Liver (tissue), 9 donors: Measurements from ENCODE around the gene ITIH5. TPM values are rescaled to one million over a fixed set of nuclear protein-coding genes. Genes with fewer than 3 reads are reported as not detected.

Source experiments
- DNase-seq: peaks from one replicate; pipeline ENCODE4 v3.0.0-alpha.2; 2017; ENCODE audit warnings: low spot score
- H3K27ac ChIP-seq, 2 donors: one replicate each; pipeline ENCODE4 v1.7.0; 2013; ENCODE audit warnings: inconsistent platforms in 2 of 2, low read length in 2 of 2, control low read depth in 1 of 2, low read depth in 1 of 2, mild to moderate bottlenecking in 1 of 2
- H3K27me3 ChIP-seq, 4 donors: one replicate each; pipeline versions ENCODE4 v1.6.1 to v1.7.0; 2013; ENCODE audit warnings: low read length in 3 of 4, inconsistent platforms in 1 of 4, mild to moderate bottlenecking in 1 of 4, moderate library complexity in 1 of 4; ENCODE audit not compliant: control insufficient read depth in 4 of 4, insufficient read depth in 4 of 4
- H3K36me3 ChIP-seq, 4 donors: one replicate each; pipeline versions ENCODE4 v1.6.1 to v1.7.0; 2013; ENCODE audit warnings: low read length in 3 of 4, mild to moderate bottlenecking in 3 of 4, low read depth in 1 of 4, moderate library complexity in 1 of 4; ENCODE audit not compliant: control insufficient read depth in 4 of 4, insufficient read depth in 3 of 4
- H3K4me1 ChIP-seq, 4 donors: one replicate each; pipeline versions ENCODE4 v1.6.1 to v1.7.0; 2013; ENCODE audit warnings: low read length in 3 of 4, mild to moderate bottlenecking in 3 of 4, moderate library complexity in 1 of 4; ENCODE audit not compliant: control insufficient read depth in 4 of 4, insufficient read depth in 4 of 4
- H3K4me3 ChIP-seq, 3 donors: one replicate each; pipeline versions ENCODE4 v1.6.1 to v1.7.0; 2013; ENCODE audit warnings: low read length in 3 of 3, control low read depth in 1 of 3, low read depth in 1 of 3, mild to moderate bottlenecking in 1 of 3
- H3K9ac ChIP-seq, 2 donors: one replicate each; pipeline ENCODE4 v1.7.0; 2013; ENCODE audit warnings: low read length in 2 of 2, mild to moderate bottlenecking in 2 of 2, moderate library complexity in 2 of 2, control low read depth in 1 of 2, low read depth in 1 of 2
- H3K9me3 ChIP-seq, 4 donors: one replicate each; pipeline versions ENCODE4 v1.6.1 to v1.7.0; 2013; ENCODE audit warnings: low read length in 3 of 4; ENCODE audit not compliant: control insufficient read depth in 4 of 4
- EGR1 ChIP-seq, 2 donors: IDR thresholded peaks; 2 replicates each; pipeline ENCODE4 v1.6.1; 2016 to 2018; ENCODE audit warnings: antibody characterized with exemption in 2 of 2, low read depth in 2 of 2
- FOXA1 ChIP-seq: IDR thresholded peaks from 2 replicates; pipeline ENCODE4 v1.6.1; 2016; ENCODE audit warnings: antibody characterized with exemption
- FOXA2 ChIP-seq: IDR thresholded peaks from 2 replicates; pipeline ENCODE4 v1.6.1; 2016; ENCODE audit warnings: antibody characterized with exemption
- HNF4A ChIP-seq, 2 donors: conservative IDR thresholded peaks; 2 replicates each; pipeline ENCODE4 v1.6.1; 2016; ENCODE audit warnings: antibody characterized with exemption in 2 of 2, mild to moderate bottlenecking in 2 of 2
- HNF4G ChIP-seq: IDR thresholded peaks from 2 replicates; pipeline ENCODE4 v1.6.1; 2016; ENCODE audit warnings: antibody characterized with exemption
- JUND ChIP-seq, 2 donors: IDR thresholded peaks; 2 replicates each; pipeline ENCODE4 v1.6.1; 2016; ENCODE audit warnings: antibody characterized with exemption in 2 of 2
- NR2F2 ChIP-seq: IDR thresholded peaks from 2 replicates; pipeline ENCODE4 v1.6.1; 2016; ENCODE audit warnings: antibody characterized with exemption
- YY1 ChIP-seq: IDR thresholded peaks from 2 replicates; pipeline ENCODE4 v1.6.1; 2016; ENCODE audit warnings: antibody characterized with exemption, mild to moderate bottlenecking
- WGBS: extraction: QIAGEN DNeasy Blood & Tissue Kit; methylation state at CpG from one replicate; pipeline ENCODE4 v1.1.7; 2013; 5-methylcytosine and 5-hydroxymethylcytosine counted together
- polyA plus RNA-seq, 2 donors: library from polyadenylated mRNA; stranded (reverse) in 1 of 2; unstranded in 1 of 2; fragments of 200-250 nt in 1 of 2; fragments of >200 nt in 1 of 2; fragmentation: Nextera tagmentation in 1 of 2; extraction: Ambion mirVana in 1 of 2; gene quantifications; one replicate each; pipeline versions ENCODE4 v1.2.1 to v1.2.3, GENCODE V29; 2013 to 2015
- total RNA-seq, 2 donors: library from RNA; depleted of rRNA; stranded (reverse); fragments of >200 nt; gene quantifications; one replicate each; pipeline ENCODE4 v1.2.3, GENCODE V29; 2014
- TF ChIP-seq, protein P1 (sequence below): IDR thresholded peaks from 2 replicates; pipeline ENCODE4 v1.6.1; 2016; ENCODE audit warnings: antibody characterized with exemption
- TF ChIP-seq, protein P2 (sequence below): IDR thresholded peaks from 2 replicates; pipeline ENCODE4 v1.6.1; 2016; ENCODE audit warnings: antibody characterized with exemption, mild to moderate bottlenecking
- donor health status: healthy.
- donor health status: healthy.
- donor health status: healthy.
- donor health status: healthy.
- donor health status: healthy.

ITIH5 gene
- total and polyA plus RNA-seq, 4 donors, result 0.60 to 1.3 (median 0.98) TPM

DNA sequence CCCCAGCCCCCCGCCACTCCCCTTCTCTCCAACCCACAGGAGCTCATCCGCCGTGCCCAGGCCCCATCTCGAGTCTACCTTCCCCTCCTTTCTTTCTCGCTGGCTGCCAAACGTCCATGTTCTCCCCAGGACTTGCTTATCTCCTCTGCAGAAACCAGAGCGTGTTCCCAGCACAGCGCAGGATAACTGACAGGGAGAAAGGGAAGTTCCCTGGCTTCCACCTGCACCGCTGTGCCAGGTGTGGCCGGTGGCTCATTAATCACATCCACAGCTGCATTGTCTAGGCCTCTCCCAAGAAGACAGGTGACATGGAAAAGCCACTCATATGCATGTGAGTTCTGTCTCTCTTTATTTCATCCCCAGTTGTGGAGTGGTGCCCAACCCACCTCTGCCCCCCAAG lies 113.2 kb downstream of the ITIH5 start:
- Histone ChIP-seq H3K9me3 (no peaks in the 10 kb centered on the region), H3K9ac (no peak overlapping the region), H3K4me1 (no peaks in the 10 kb centered on the region), H3K36me3 (no peaks in the 10 kb centered on the region), H3K27me3 (no peaks in the 10 kb centered on the region), H3K27ac (no peak overlapping the region), H3K4me3 (no peak overlapping the region)
- no peak for DNase-seq
- 92% methylated on average over 10 of the region's 10 CpGs for WGBS
- TF ChIP-seq FOXA2 (no peak), YY1 (no peak), NR2F2 (no peak), FOXA1 (no peak)
- TF ChIP-seq, protein P1, sequence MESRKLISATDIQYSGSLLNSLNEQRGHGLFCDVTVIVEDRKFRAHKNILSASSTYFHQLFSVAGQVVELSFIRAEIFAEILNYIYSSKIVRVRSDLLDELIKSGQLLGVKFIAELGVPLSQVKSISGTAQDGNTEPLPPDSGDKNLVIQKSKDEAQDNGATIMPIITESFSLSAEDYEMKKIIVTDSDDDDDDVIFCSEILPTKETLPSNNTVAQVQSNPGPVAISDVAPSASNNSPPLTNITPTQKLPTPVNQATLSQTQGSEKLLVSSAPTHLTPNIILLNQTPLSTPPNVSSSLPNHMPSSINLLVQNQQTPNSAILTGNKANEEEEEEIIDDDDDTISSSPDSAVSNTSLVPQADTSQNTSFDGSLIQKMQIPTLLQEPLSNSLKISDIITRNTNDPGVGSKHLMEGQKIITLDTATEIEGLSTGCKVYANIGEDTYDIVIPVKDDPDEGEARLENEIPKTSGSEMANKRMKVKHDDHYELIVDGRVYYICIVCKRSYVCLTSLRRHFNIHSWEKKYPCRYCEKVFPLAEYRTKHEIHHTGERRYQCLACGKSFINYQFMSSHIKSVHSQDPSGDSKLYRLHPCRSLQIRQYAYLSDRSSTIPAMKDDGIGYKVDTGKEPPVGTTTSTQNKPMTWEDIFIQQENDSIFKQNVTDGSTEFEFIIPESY, result no peak

DNA sequence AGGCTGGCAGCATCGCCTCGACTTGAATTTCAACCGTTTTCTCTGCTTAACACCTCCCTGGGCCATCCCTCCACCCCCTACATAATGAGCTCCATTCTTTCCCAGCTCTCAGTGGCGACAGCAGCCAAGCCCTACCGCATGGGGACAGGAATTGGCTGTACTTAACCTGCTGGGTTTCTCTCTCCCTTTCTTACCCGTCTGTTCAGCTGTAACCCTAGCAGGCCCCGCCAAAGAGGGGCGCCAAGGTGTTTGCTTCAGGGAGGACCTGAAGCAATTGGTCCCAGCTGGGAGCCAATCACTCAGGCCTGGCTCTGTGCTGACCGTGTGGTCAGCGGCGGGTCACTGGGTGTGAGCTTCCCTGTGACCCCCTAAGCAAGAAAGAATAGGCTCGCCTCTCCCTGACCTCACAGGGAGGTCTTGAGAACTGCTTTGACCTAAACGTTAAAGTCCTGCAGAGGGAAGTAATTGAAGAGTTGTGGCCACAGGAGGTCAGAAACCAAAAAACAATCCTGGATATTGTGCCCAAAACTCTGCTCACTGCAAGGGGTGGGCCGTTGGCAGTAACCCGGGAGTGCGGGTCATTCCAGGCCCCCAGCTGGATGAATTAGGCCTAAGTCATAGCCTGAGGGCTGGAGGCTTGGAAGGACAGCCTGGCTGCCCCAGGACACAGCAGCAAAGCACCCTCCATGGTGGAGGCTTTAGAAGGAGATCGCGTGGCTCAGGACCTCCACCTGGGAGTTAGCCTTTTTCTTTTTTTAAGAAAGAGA lies 114.6 kb downstream of the ITIH5 start:
- DNase-seq, result no peak
- Histone ChIP-seq H3K4me1 (no peaks in the 10 kb centered on the region), H3K36me3 (no peaks in the 10 kb centered on the region), H3K9ac (no peak overlapping the region), H3K27me3 (no peaks in the 10 kb centered on the region), H3K4me3 (no peak overlapping the region), H3K9me3 (no peaks in the 10 kb centered on the region), H3K27ac (no peak overlapping the region)
- TF ChIP-seq HNF4A (conservative IDR thresholded peaks at IDR 0.05) (no peak), JUND (IDR thresholded peaks at IDR 0.05) (no peak), HNF4G (no peak), EGR1 (IDR thresholded peaks at IDR 0.05; ENCODE audit: low read depth in 2 of 2) (no peak)
- TF ChIP-seq, protein P2, sequence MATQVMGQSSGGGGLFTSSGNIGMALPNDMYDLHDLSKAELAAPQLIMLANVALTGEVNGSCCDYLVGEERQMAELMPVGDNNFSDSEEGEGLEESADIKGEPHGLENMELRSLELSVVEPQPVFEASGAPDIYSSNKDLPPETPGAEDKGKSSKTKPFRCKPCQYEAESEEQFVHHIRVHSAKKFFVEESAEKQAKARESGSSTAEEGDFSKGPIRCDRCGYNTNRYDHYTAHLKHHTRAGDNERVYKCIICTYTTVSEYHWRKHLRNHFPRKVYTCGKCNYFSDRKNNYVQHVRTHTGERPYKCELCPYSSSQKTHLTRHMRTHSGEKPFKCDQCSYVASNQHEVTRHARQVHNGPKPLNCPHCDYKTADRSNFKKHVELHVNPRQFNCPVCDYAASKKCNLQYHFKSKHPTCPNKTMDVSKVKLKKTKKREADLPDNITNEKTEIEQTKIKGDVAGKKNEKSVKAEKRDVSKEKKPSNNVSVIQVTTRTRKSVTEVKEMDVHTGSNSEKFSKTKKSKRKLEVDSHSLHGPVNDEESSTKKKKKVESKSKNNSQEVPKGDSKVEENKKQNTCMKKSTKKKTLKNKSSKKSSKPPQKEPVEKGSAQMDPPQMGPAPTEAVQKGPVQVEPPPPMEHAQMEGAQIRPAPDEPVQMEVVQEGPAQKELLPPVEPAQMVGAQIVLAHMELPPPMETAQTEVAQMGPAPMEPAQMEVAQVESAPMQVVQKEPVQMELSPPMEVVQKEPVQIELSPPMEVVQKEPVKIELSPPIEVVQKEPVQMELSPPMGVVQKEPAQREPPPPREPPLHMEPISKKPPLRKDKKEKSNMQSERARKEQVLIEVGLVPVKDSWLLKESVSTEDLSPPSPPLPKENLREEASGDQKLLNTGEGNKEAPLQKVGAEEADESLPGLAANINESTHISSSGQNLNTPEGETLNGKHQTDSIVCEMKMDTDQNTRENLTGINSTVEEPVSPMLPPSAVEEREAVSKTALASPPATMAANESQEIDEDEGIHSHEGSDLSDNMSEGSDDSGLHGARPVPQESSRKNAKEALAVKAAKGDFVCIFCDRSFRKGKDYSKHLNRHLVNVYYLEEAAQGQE, result no peak
- TF ChIP-seq, protein P1, result no peak
- WGBS, result 80% methylated on average over 18 of the region's 18 CpGs
